ENCODE measurements around the gene APBB1.

The APBB1 gene

GRCh38 chr11:6419009-6419631 lies at the start of gene APBB1:
Gene APBB1, minus strand, starts transcription at chr11:6419094. Its CDS starts 7,747 bp downstream, at chr11:6411347.
- peak in 13 of 14 donors; percentile 24 to 86 (median 78) for DNase-seq

GRCh38 chr11:6459099-6459450 lies 40.2 kb upstream of the APBB1 start:
- DNase-seq = no peak

GRCh38 chr11:6458352-6459098 lies 39.6 kb upstream of the APBB1 start:
- no peak for DNase-seq

GRCh38 chr11:6457581-6458320 lies 38.9 kb upstream of the APBB1 start:
- no peak for DNase-seq

GRCh38 chr11:6456361-6457073 lies 37.6 kb upstream of the APBB1 start:
- DNase-seq = no peak

GRCh38 chr11:6455070-6455469 lies 36.2 kb upstream of the APBB1 start:
- no peak for DNase-seq

GRCh38 chr11:6453152-6453551 lies 34.3 kb upstream of the APBB1 start:
- DNase-seq = no peak

- no peak for DNase-seq
These were observed 33.3 kb upstream of the APBB1 start for GRCh38 chr11:6452219-6452618.

- DNase-seq = no peak
These were observed 29.7 kb upstream of the APBB1 start for GRCh38 chr11:6448574-6448973.

GRCh38 chr11:6443269-6444003 lies 24.5 kb upstream of the APBB1 start:
- DNase-seq = peak in 12 of 14 donors; percentile 13 to 62 (median 29)

- no peak for DNase-seq
These were observed 23.5 kb upstream of the APBB1 start for GRCh38 chr11:6442441-6442840.

GRCh38 chr11:6440906-6441358 lies 22.0 kb upstream of the APBB1 start, which contains the start of gene HPX:
Gene HPX, minus strand, starts transcription at chr11:6440987. Its CDS starts 24 bp downstream, at chr11:6440963.
- no peak for DNase-seq

- DNase-seq = peak in 4 of 14 donors; percentile 7 to 26 (median 13)
These were observed 20.2 kb upstream of the APBB1 start for GRCh38 chr11:6438979-6439571.

- no peak for DNase-seq
These were observed 19.1 kb upstream of the APBB1 start for GRCh38 chr11:6437993-6438392.

- no peak for DNase-seq
These were observed 18.5 kb upstream of the APBB1 start for GRCh38 chr11:6437423-6437822.

- DNase-seq = no peak
These were observed 15.2 kb upstream of the APBB1 start for GRCh38 chr11:6433998-6434660.

- DNase-seq = no peak
These were observed 13.0 kb upstream of the APBB1 start for GRCh38 chr11:6431861-6432260.

GRCh38 chr11:6427516-6427915 lies 8.6 kb upstream of the APBB1 start:
- DNase-seq = no peak

- no peak for DNase-seq
These were observed 1.8 kb upstream of the APBB1 start for GRCh38 chr11:6420677-6421076.

GRCh38 chr11:6418557-6419008 lies 311 bp downstream of the APBB1 start:
- peak in 3 of 14 donors; percentile 66 to 74 (median 67) for DNase-seq

Data from C1 segment of cervical spinal cord (tissue), 14 donors.